K562 (cell line): ENCODE measurements around the gene WIPF1. TPM values are rescaled to one million over a fixed set of nuclear protein-coding genes. Genes with fewer than 3 reads are reported as not detected.

Experiments used
- ATAC-seq: fragments of 200-7000 bp; cut with Tn5 transposase; 3 replicates; pipeline ENCODE4 v1.9.1; 2020; ENCODE audit warnings: moderate library complexity
- BruUV-seq: library from RNA; stranded (reverse); fragments of 400-500 nt; replicated peaks from 2 replicates; lab custom pipeline; 2021; lab: Mats Ljungman, UMichigan
- CTCF ChIA-PET: fragments of 300-600 bp; formaldehyde crosslinking; extraction: SDS; loops from one replicate; lab custom pipeline; 2021; ENCODE audit warnings: low intra/inter-chr PET ratio; lab: Yijun Ruan, JAX
- POLR2A ChIA-PET: fragments of 300-600, 350-650 bp; sonication (Branson Sonifier 250); formaldehyde crosslinking; extraction: SDS; loops from one replicate; lab custom pipeline; 2021; ENCODE audit warnings: antibody characterized with exemption, inconsistent platforms; lab: Yijun Ruan, JAX
- DNase-seq, 4 experiments: peaks; one replicate each; pipeline versions ENCODE4 v3.0.0 to v3.0.0-alpha.2; 2011 to 2018; ENCODE audit warnings: low spot score in 3 of 4, mixed read lengths in 3 of 4; ENCODE audit errors: extremely low read depth in 1 of 4
- FAIRE-seq: peaks from 2 replicates; lab custom pipeline; 2011; peaks lifted over from hg19 to GRCh38; lab: Jason Lieb, UNC
- H2AFZ ChIP-seq: 2 replicates; pipeline ENCODE4 v1.6.0; 2011; ENCODE audit warnings: low read depth, low read length, control low read depth, inconsistent platforms
- H3K27ac ChIP-seq: fragments of 200-600 bp; 3 replicates; pipeline ENCODE4 v1.8.0; 2011; ENCODE audit warnings: low read depth, mild to moderate bottlenecking, control low read depth, inconsistent platforms, low read length, moderate library complexity, mixed read lengths; ENCODE audit errors: extremely low read depth
- H3K27me3 ChIP-seq, 2 experiments: fragments of 300-600 bp in 1 of 2; 2 replicates in 1 of 2; 3 replicates in 1 of 2; pipeline versions ENCODE4 v1.6.0 to v1.8.0; 2011; ENCODE audit warnings: inconsistent platforms in 2 of 2, low read length in 2 of 2, mild to moderate bottlenecking in 1 of 2, mixed read lengths in 1 of 2, moderate library complexity in 1 of 2; ENCODE audit not compliant: control insufficient read depth in 2 of 2, insufficient read depth in 2 of 2
- H3K36me3 ChIP-seq: fragments of 300-600 bp; 3 replicates; pipeline ENCODE4 v1.8.0; 2011; ENCODE audit warnings: mild to moderate bottlenecking, low read length, inconsistent platforms; ENCODE audit not compliant: control insufficient read depth, insufficient read depth
- H3K4me1 ChIP-seq, 2 experiments: fragments of 200-600 bp in 1 of 2; replicated peaks in 1 of 2; 2 replicates in 1 of 2; 3 replicates in 1 of 2; pipeline versions ENCODE4 v1.5.1 to v1.8.0; 2011; ENCODE audit warnings: inconsistent platforms in 2 of 2, low read length in 2 of 2, mild to moderate bottlenecking in 1 of 2, mixed read lengths in 1 of 2, moderate library complexity in 1 of 2; ENCODE audit not compliant: control insufficient read depth in 2 of 2, insufficient read depth in 2 of 2
- H3K4me2 ChIP-seq: 2 replicates; pipeline ENCODE4 v1.6.1; 2011; ENCODE audit warnings: low read length, control low read depth, inconsistent platforms, mixed read lengths; ENCODE audit not compliant: insufficient read depth
- H3K4me3 ChIP-seq: fragments of 200-600 bp; sonication (generic), shearing (Covaris generic); 2 replicates; pipeline ENCODE4 v1.5.1; 2016; ENCODE audit warnings: control low read depth, inconsistent platforms
- H3K79me2 ChIP-seq: fragments of 200-600 bp; 3 replicates; pipeline ENCODE4 v1.8.0; 2011; ENCODE audit warnings: low read length, inconsistent platforms; ENCODE audit not compliant: control insufficient read depth, insufficient read depth
- H3K9ac ChIP-seq, 2 experiments: 2 replicates each; pipeline versions ENCODE4 v1.6.0 to v1.6.1; 2011; ENCODE audit warnings: low read depth in 2 of 2, low read length in 2 of 2, control low read depth in 1 of 2, inconsistent platforms in 1 of 2, mild to moderate bottlenecking in 1 of 2, mixed read lengths in 1 of 2; ENCODE audit not compliant: insufficient read depth in 1 of 2
- H3K9me1 ChIP-seq: one replicate; pipeline ENCODE4 v1.6.0; 2011; ENCODE audit warnings: inconsistent platforms, mild to moderate bottlenecking, low read length, moderate library complexity; ENCODE audit not compliant: control insufficient read depth, insufficient read depth
- H3K9me3 ChIP-seq: replicated peaks from 2 replicates; pipeline ENCODE4 v1.5.1; 2011; ENCODE audit warnings: low read depth, low read length, inconsistent platforms; ENCODE audit not compliant: control insufficient read depth, insufficient read depth
- H4K20me1 ChIP-seq: replicated peaks from 2 replicates; pipeline ENCODE4 v1.6.1; 2011; ENCODE audit warnings: low read length, inconsistent platforms, mixed read lengths; ENCODE audit not compliant: control insufficient read depth, insufficient read depth
- BMI1 ChIP-seq: fragments of 150-350 bp; IDR thresholded peaks from 2 replicates; pipeline ENCODE4 v1.6.1; 2014; ENCODE audit warnings: low read length
- CEBPG ChIP-seq, 3 experiments: fragments of 200-800 bp in 1 of 3; sonication (Bioruptor generic) in 1 of 3; sonication (generic) in 1 of 3; formaldehyde crosslinking in 1 of 3; IDR thresholded peaks in 2 of 3; conservative IDR thresholded peaks in 1 of 3; 2 replicates each; pipeline versions ENCODE4 v1.6.1 to v1.8.0; 2016 to 2022; ENCODE audit warnings: missing compliant biosample characterization in 2 of 3, missing genetic modification characterization in 2 of 3, mild to moderate bottlenecking in 1 of 3, missing genetic modification reagents in 1 of 3
- CHD2 ChIP-seq: IDR thresholded peaks from 2 replicates; pipeline ENCODE4 v1.6.1; 2011; ENCODE audit warnings: low read depth, low read length
- CTCFL ChIP-seq: IDR thresholded peaks from 2 replicates; pipeline ENCODE4 v1.6.1; 2011; ENCODE audit warnings: borderline replicate concordance, low read depth, mild to moderate bottlenecking, moderate library complexity, low read length; ENCODE audit not compliant: insufficient read depth, poor library complexity, severe bottlenecking
- GATAD2A ChIP-seq: fragments of 450-650 bp; IDR thresholded peaks from 2 replicates; pipeline ENCODE4 v1.6.1; 2017
- HDGF ChIP-seq: fragments of 450-650 bp; IDR thresholded peaks from 2 replicates; pipeline ENCODE4 v1.6.1; 2016
- HIVEP1 ChIP-seq: fragments of 250-450 bp; sonication (Bioruptor Pico); IDR thresholded peaks from 2 replicates; pipeline ENCODE4 v1.4.0; 2020; ENCODE audit warnings: mild to moderate bottlenecking
- HNRNPK ChIP-seq: fragments of 200-400 bp; formaldehyde crosslinking; IDR thresholded peaks from one replicate; pipeline ENCODE4 v1.6.1; 2018; ENCODE audit warnings: mild to moderate bottlenecking, low read depth, low read length; ENCODE audit not compliant: poor library complexity, severe bottlenecking
- JUNB ChIP-seq: fragments of 450-650 bp; formaldehyde crosslinking; conservative IDR thresholded peaks from 2 replicates; pipeline ENCODE4 v1.4.0; 2020; ENCODE audit warnings: mild to moderate bottlenecking
- STAT5B ChIP-seq: fragments of 250-450 bp; sonication (Bioruptor Pico); IDR thresholded peaks from 2 replicates; pipeline ENCODE4 v1.8.0; 2021; ENCODE audit warnings: mild to moderate bottlenecking, inconsistent platforms
- ZFP91 ChIP-seq: sonication (generic); formaldehyde crosslinking; IDR thresholded peaks from 2 replicates; pipeline ENCODE4 v1.8.0; 2022; ENCODE audit warnings: mild to moderate bottlenecking, missing genetic modification reagents
- ZNF184 ChIP-seq: sonication (generic); formaldehyde crosslinking; IDR thresholded peaks from 2 replicates; pipeline ENCODE4 v1.5.0; 2020; ENCODE audit warnings: missing genetic modification reagents
- ZNF408 ChIP-seq: fragments of 250-450 bp; sonication (Bioruptor Pico); IDR thresholded peaks from 2 replicates; pipeline ENCODE4 v1.4.0; 2020; ENCODE audit warnings: low read depth, mild to moderate bottlenecking, moderate library complexity
- ZNF583 ChIP-seq: fragments of 250-450 bp; sonication (Bioruptor Pico); IDR thresholded peaks from 2 replicates; pipeline ENCODE4 v1.4.0; 2020
- ZNF717 ChIP-seq: fragments of 250-450 bp; sonication (Bioruptor Pico); IDR thresholded peaks from 2 replicates; pipeline ENCODE4 v1.5.0; 2021
- WGBS: fragments of 100-300 bp; shearing (Covaris generic); methylation state at CpG from one replicate; pipeline ENCODE4 v1.1.6; 2016; ENCODE audit warnings: low coverage, mixed read lengths; ENCODE audit not compliant: insufficient coverage; ENCODE audit errors: missing lambda C conversion rate; 5-methylcytosine and 5-hydroxymethylcytosine counted together
- in situ Hi-C: fragments of 300-500 bp; cut with MboI; formaldehyde crosslinking; loops from 4 replicates; pipeline ENCODE4 v1.15.0; 2018; ENCODE audit warnings: inconsistent platforms, mixed read lengths
- intact Hi-C: fragments of 100-400 bp; cut with micrococcal nuclease; formaldehyde crosslinking; loops from 2 replicates; pipeline ENCODE4 v1.14.2; 2022
- polyA plus RNA-seq, 8 experiments: library from polyadenylated mRNA; depleted of rRNA in 4 of 8; stranded (reverse) in 5 of 8; unstranded in 3 of 8; fragments of >200 nt; fragmentation: Nextera tagmentation in 2 of 8; fragmentation: Illumina TruSeq in 1 of 8; extraction: Ambion mirVana in 2 of 8; extraction: Trizol in 1 of 8; gene quantifications; 2 replicates each; pipeline versions ENCODE4 v1.2.1 to v1.2.3, GENCODE V29; 2011 to 2014; ENCODE audit warnings: inconsistent platforms in 1 of 8, missing spikeins in 1 of 8
- total RNA-seq, 7 experiments: library from RNA; depleted of rRNA in 6 of 7; stranded (reverse); fragments of >200 nt in 6 of 7; fragmentation: Illumina TruSeq in 2 of 7; extraction: Trizol in 2 of 7; gene quantifications; 2 replicates each; pipeline versions ENCODE4 v1.2.1 to v1.2.3, GENCODE V29; 2011 to 2021; ENCODE audit warnings: low replicate concordance in 1 of 7

Gene WIPF1
- total and polyA plus RNA-seq, 9 of the 15 experiments (the other 6 are each of a cell fraction or from before 2014, with no cell fraction given), result 0.54 to 4.9 (median 2.4) TPM

GRCh38 chr2:174561972-174562370 lies 35.6 kb downstream of the WIPF1 start:
- 19% methylated on average over 5 of the region's 5 CpGs for WGBS
- ATAC-seq, result no peak
- Histone ChIP-seq H3K4me3 (no peak overlapping the region), H2AFZ (no peak overlapping the region), H3K9me3 (no peaks in the 10 kb centered on the region), H3K9me1 (no peaks in the 10 kb centered on the region), H3K4me1 (no peaks in the 10 kb centered on the region), H3K36me3 (no peaks in the 10 kb centered on the region), H4K20me1 (no peaks in the 10 kb centered on the region), H3K27me3 (peaks cover 0 to 5% of the 10 kb centered on the region in 2 experiments; a peak in 1 of 5 replicates), H3K79me2 (no peaks in the 10 kb centered on the region), H3K27ac (no peak overlapping the region), H3K9ac (no peak overlapping the region), H3K4me2 (no peak overlapping the region)
- no TSS peak for BruUV-seq
- in situ Hi-C loops (no loop called here), intact Hi-C loops (no loop called here)
- no peak for TF ChIP-seq ZFP91 (CRISPR knock-in tag)
- TF ChIP-seq STAT5B (CRISPR knock-in tag), result no peak
- TF ChIP-seq HNRNPK, result no peak
- TF ChIP-seq CEBPG (CRISPR knock-in tag; IDR thresholded peaks at IDR 0.05), result no peak
- no peak for TF ChIP-seq CEBPG (tag; conservative IDR thresholded peaks at IDR 0.05 in 1 of 2, IDR thresholded peaks at IDR 0.05 in 1 of 2)
- no peak for TF ChIP-seq HIVEP1 (CRISPR knock-in tag)
- no peak for TF ChIP-seq BMI1
- TF ChIP-seq ZNF583 (CRISPR knock-in tag), result no peak
- no peak for TF ChIP-seq ZNF184 (CRISPR knock-in tag)
- TF ChIP-seq HDGF, result no peak
- TF ChIP-seq ZNF408 (CRISPR knock-in tag), result no peak
- no peak for TF ChIP-seq JUNB
- no peak for TF ChIP-seq CTCFL
- no peak for TF ChIP-seq ZNF717 (CRISPR knock-in tag)
- TF ChIP-seq GATAD2A, result no peak
- no peak for TF ChIP-seq CHD2
- no peak for FAIRE-seq
- CTCF ChIA-PET, result no interaction called here
- no peak for DNase-seq
- POLR2A ChIA-PET, result interaction anchor here (0.9 to 1.2 kb wide), 2 partner anchors 10 to 14 kb away, joined by 4 to 5 read pairs; no protein-coding TSS in a partner anchor
